SK-N-SH (cell line): ENCODE data around the gene SHKBP1.

Experiments
- CTCF ChIP-seq: fragments of 200-600 bp; sonication (generic); IDR thresholded peaks from 2 replicates; pipeline ENCODE4 v1.6.1; 2017; ENCODE audit warnings: antibody characterized with exemption, mild to moderate bottlenecking, moderate library complexity
- TCF12 ChIP-seq: IDR thresholded peaks from 2 replicates; pipeline ENCODE4 v1.4.0; 2012
- TF ChIP-seq, protein P1 (sequence below): IDR thresholded peaks from 2 replicates; pipeline ENCODE4; 2012

DNA sequence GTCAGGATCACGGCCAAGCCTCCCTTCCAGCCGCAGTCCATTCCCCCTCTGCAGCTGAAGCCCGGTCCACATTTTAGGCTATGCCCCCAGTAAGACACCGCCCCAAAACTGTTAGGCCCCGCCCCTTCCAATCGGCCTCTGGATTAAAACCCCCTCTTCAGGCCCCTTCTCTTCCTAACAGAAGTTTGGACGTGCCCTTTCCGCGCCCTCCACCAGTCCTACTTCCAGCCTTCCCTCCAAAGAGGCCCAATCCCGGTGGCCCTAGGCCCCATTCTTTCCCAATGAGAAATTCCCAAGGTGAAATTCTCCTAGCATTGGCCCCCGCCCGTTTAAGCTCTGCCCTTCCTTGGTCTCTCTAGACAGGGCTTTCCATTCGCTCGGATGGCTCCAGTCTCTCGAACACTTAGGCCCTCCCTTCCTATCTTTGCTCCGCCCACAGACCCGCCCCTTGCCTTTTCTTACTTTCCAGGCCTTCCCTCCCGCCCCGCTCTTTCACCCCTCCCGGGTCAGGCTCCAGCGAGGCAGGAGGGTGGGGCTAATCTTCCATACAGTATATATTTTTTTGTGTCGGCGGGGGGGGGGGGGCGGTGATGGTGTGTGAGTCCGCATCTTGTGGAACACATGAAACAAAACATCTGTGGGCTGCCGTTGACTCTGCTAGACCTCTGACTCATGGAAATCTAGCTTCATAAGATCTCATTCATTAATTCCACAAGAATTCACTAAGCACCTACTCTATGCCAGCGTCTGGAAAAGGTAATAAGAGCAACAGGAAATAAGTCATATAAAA, 38.1 kb downstream of the SHKBP1 start:
- TF ChIP-seq TCF12 = no peak
- TF ChIP-seq, protein P1, sequence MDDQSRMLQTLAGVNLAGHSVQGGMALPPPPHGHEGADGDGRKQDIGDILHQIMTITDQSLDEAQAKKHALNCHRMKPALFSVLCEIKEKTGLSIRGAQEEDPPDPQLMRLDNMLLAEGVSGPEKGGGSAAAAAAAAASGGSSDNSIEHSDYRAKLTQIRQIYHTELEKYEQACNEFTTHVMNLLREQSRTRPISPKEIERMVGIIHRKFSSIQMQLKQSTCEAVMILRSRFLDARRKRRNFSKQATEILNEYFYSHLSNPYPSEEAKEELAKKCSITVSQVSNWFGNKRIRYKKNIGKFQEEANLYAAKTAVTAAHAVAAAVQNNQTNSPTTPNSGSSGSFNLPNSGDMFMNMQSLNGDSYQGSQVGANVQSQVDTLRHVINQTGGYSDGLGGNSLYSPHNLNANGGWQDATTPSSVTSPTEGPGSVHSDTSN = no peak
- no peak for TF ChIP-seq CTCF
